ENCODE data around the gene PFAS.

PFAS gene

GRCh38 chr17:8268550-8269298 is 19.6 kb downstream of the PFAS start:
- no peak overlapping the region for H3K4me3 ChIP-seq (ENCODE audit: low read length in 2 of 2)
- H3K36me3 ChIP-seq (ENCODE audit: control insufficient read depth in 2 of 2, insufficient read depth in 2 of 2, low read length in 2 of 2), result peaks cover 18 to 29% of the 10 kb centered on the region in 2 donors
- H3K4me1 ChIP-seq (ENCODE audit: control insufficient read depth in 2 of 2, insufficient read depth in 2 of 2, low read length in 2 of 2), result no peaks in the 10 kb centered on the region
- H3K27ac ChIP-seq (ENCODE audit: low read depth in 2 of 2, low read length in 2 of 2), result no peak overlapping the region
- no peak overlapping the region for H3K9ac ChIP-seq (ENCODE audit: low read depth in 1 of 2, low read length in 2 of 2)
- no peaks in the 10 kb centered on the region for H3K9me3 ChIP-seq (ENCODE audit: control insufficient read depth in 2 of 2, low read length in 2 of 2)
- H3K27me3 ChIP-seq (ENCODE audit: control insufficient read depth in 2 of 2, insufficient read depth in 2 of 2, low read length in 2 of 2), result no peaks in the 10 kb centered on the region

DNA sequence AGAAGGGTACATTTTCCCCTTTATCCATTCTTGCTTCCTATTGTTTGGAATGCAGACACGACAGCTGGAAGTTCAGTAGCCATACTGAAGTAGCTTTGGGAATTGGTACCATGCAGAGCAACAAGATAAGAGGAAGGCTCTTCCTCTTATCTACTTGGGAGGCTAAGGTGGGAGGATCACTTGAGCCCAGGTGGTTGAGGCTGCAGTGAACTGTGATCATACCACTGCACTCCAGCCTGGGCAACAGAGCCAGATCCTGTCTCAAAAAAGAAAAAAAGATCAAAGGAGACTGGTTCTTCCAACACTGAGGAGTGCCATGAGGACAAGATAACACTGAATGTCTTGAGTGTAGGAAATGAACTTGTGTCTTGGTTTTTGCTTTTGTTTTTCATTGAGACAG is 23.3 kb downstream of the PFAS start:
- Histone ChIP-seq H3K9me3 (ENCODE audit: control insufficient read depth in 2 of 2, low read length in 2 of 2) (no peaks in the 10 kb centered on the region), H3K27me3 (ENCODE audit: control insufficient read depth in 2 of 2, insufficient read depth in 2 of 2, low read length in 2 of 2) (no peaks in the 10 kb centered on the region), H3K4me3 (ENCODE audit: low read length in 2 of 2) (no peak overlapping the region), H3K9ac (ENCODE audit: low read depth in 1 of 2, low read length in 2 of 2) (no peak overlapping the region), H3K27ac (ENCODE audit: low read depth in 2 of 2, low read length in 2 of 2) (no peak overlapping the region), H3K36me3 (ENCODE audit: control insufficient read depth in 2 of 2, insufficient read depth in 2 of 2, low read length in 2 of 2) (peaks cover 0 to 8% of the 10 kb centered on the region in 2 donors), H3K4me1 (ENCODE audit: control insufficient read depth in 2 of 2, insufficient read depth in 2 of 2, low read length in 2 of 2) (no peaks in the 10 kb centered on the region)

GRCh38 chr17:8273884-8274444 is 24.9 kb downstream of the PFAS start:
- peaks cover 0 to 4% of the 10 kb centered on the region in 2 donors for H3K36me3 ChIP-seq (ENCODE audit: control insufficient read depth in 2 of 2, insufficient read depth in 2 of 2, low read length in 2 of 2)
- H3K27ac ChIP-seq (ENCODE audit: low read depth in 2 of 2, low read length in 2 of 2), result no peak overlapping the region
- no peaks in the 10 kb centered on the region for H3K4me1 ChIP-seq (ENCODE audit: control insufficient read depth in 2 of 2, insufficient read depth in 2 of 2, low read length in 2 of 2)
- H3K4me3 ChIP-seq (ENCODE audit: low read length in 2 of 2), result no peak overlapping the region
- no peaks in the 10 kb centered on the region for H3K9me3 ChIP-seq (ENCODE audit: control insufficient read depth in 2 of 2, low read length in 2 of 2)
- no peaks in the 10 kb centered on the region for H3K27me3 ChIP-seq (ENCODE audit: control insufficient read depth in 2 of 2, insufficient read depth in 2 of 2, low read length in 2 of 2)
- H3K9ac ChIP-seq (ENCODE audit: low read depth in 1 of 2, low read length in 2 of 2), result no peak overlapping the region

DNA sequence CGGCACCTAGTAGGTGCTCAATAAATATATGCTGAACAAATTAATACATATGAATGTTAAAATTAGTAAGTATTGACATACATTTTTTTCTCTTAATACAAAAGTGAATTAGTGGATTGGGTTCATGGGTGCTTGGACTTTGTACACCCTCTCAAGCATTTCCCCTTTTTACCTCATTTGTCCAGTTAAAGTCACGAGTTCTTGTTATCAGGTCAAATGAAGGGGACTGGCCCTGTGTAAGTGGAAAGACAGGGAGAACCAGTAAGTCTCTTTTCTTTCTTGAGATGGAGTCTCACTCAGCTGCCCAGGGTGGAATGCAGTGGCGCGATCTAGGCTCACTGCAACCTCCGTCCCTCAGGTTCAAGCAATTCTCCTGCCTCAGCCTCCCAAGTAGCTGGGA is 25.7 kb downstream of the PFAS start:
- no peaks in the 10 kb centered on the region for H3K4me1 ChIP-seq (ENCODE audit: control insufficient read depth in 2 of 2, insufficient read depth in 2 of 2, low read length in 2 of 2)
- no peak overlapping the region for H3K9ac ChIP-seq (ENCODE audit: low read depth in 1 of 2, low read length in 2 of 2)
- no peaks in the 10 kb centered on the region for H3K36me3 ChIP-seq (ENCODE audit: control insufficient read depth in 2 of 2, insufficient read depth in 2 of 2, low read length in 2 of 2)
- H3K9me3 ChIP-seq (ENCODE audit: control insufficient read depth in 2 of 2, low read length in 2 of 2), result no peaks in the 10 kb centered on the region
- no peak overlapping the region for H3K4me3 ChIP-seq (ENCODE audit: low read length in 2 of 2)
- no peaks in the 10 kb centered on the region for H3K27me3 ChIP-seq (ENCODE audit: control insufficient read depth in 2 of 2, insufficient read depth in 2 of 2, low read length in 2 of 2)
- no peak overlapping the region for H3K27ac ChIP-seq (ENCODE audit: low read depth in 2 of 2, low read length in 2 of 2)

DNA sequence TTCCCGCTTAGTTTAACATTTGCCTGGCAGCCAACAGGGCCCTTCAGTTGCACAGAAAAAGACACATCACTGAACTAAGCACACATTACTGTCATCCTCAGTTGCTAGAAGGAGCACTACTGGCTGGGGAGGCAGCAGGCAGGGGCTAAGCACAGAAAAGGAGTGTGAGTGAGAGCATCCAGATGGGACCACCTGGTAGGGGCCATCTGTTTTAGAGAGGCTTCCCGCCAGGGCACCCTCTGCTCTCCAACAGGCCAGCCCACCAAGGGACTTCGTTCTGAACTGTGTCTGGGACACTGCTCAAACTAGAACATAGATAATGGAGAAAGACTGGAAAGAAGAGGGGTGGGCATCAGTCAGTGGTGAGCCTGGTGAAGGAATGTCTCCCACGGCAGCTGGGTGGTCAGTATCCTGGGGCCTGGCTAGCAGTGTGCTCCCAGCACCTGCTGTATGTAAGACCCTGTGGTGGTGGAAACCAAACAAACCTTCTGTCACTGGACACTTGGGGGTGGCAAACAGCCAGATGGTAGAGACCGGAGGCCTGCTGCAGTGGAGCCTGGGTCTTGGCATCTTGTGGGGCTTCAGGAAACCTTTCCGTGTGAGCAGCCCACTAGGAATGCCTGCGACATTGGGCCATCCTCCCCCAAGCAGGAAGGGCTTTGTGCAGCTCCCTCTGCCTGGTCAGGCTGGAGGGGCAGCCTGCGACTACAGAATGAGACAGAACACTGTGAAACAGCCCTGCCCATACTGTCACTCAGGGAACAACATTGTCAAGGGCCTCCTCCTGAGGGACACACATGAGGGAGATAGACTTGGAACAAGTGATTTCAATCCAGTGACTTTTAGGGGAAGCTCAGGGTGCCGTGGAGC is 26.6 kb downstream of the PFAS start:
- no peaks in the 10 kb centered on the region for H3K36me3 ChIP-seq (ENCODE audit: control insufficient read depth in 2 of 2, insufficient read depth in 2 of 2, low read length in 2 of 2)
- no peaks in the 10 kb centered on the region for H3K4me1 ChIP-seq (ENCODE audit: control insufficient read depth in 2 of 2, insufficient read depth in 2 of 2, low read length in 2 of 2)
- H3K9ac ChIP-seq (ENCODE audit: low read depth in 1 of 2, low read length in 2 of 2), result no peak overlapping the region
- H3K27ac ChIP-seq (ENCODE audit: low read depth in 2 of 2, low read length in 2 of 2), result no peak overlapping the region
- H3K4me3 ChIP-seq (ENCODE audit: low read length in 2 of 2), result no peak overlapping the region
- no peaks in the 10 kb centered on the region for H3K9me3 ChIP-seq (ENCODE audit: control insufficient read depth in 2 of 2, low read length in 2 of 2)
- no peaks in the 10 kb centered on the region for H3K27me3 ChIP-seq (ENCODE audit: control insufficient read depth in 2 of 2, insufficient read depth in 2 of 2, low read length in 2 of 2)

DNA sequence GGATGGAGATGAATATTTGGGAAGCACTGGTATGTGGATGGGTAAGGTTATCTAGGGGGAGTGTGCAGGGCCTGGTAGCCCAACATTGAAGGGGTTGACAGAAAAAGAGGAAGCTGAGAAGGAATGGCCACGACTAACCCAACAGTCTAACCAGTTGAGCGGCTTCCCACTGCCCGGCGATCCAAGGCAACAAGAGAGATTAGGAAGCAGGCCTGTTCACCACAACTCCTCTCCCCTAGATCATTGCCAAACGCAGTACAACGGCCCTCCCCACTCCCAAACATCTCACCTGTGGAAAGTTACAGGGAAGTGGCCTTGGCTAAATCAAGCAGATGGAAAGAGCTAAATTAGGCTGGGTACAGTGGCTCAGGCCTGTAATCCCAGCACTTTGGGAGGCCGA is 28.2 kb downstream of the PFAS start:
- Histone ChIP-seq H3K27ac (ENCODE audit: low read depth in 2 of 2, low read length in 2 of 2) (no peak overlapping the region), H3K4me1 (ENCODE audit: control insufficient read depth in 2 of 2, insufficient read depth in 2 of 2, low read length in 2 of 2) (no peaks in the 10 kb centered on the region), H3K9me3 (ENCODE audit: control insufficient read depth in 2 of 2, low read length in 2 of 2) (no peaks in the 10 kb centered on the region)

DNA sequence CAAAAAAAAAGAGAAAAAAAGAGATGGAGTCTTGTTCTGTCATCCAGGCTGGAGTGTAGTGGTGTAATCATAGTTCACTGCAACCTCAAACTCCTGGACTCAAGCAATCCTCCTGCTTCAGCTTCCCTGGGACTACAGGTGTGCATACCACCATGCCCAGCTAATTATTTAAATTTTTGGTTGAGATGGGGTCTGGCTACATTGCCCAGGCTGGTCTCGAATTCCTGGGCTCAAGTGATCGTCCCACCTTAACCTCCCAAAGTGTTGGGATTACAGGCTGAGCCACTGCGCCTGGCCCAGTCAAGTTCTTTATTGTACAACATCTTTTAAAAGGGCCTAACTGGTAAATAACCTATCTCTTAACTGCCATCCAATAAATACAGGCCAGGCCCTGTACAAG is 33.3 kb downstream of the PFAS start:
- Histone ChIP-seq H3K27ac (ENCODE audit: low read depth in 2 of 2, low read length in 2 of 2) (no peak overlapping the region), H3K4me1 (ENCODE audit: control insufficient read depth in 2 of 2, insufficient read depth in 2 of 2, low read length in 2 of 2) (peaks cover 0 to 2% of the 10 kb centered on the region in 2 donors), H3K27me3 (ENCODE audit: control insufficient read depth in 2 of 2, insufficient read depth in 2 of 2, low read length in 2 of 2) (no peaks in the 10 kb centered on the region), H3K4me3 (ENCODE audit: low read length in 2 of 2) (no peak overlapping the region), H3K9ac (ENCODE audit: low read depth in 1 of 2, low read length in 2 of 2) (no peak overlapping the region), H3K36me3 (ENCODE audit: control insufficient read depth in 2 of 2, insufficient read depth in 2 of 2, low read length in 2 of 2) (no peaks in the 10 kb centered on the region), H3K9me3 (ENCODE audit: control insufficient read depth in 2 of 2, low read length in 2 of 2) (no peaks in the 10 kb centered on the region)

More for the DNA sequence above, 28.2 kb downstream of the PFAS start:
- Histone ChIP-seq H3K36me3 (ENCODE audit: control insufficient read depth in 2 of 2, insufficient read depth in 2 of 2, low read length in 2 of 2) (no peaks in the 10 kb centered on the region), H3K9ac (ENCODE audit: low read depth in 1 of 2, low read length in 2 of 2) (no peak overlapping the region), H3K27me3 (ENCODE audit: control insufficient read depth in 2 of 2, insufficient read depth in 2 of 2, low read length in 2 of 2) (no peaks in the 10 kb centered on the region), H3K4me3 (ENCODE audit: low read length in 2 of 2) (no peak overlapping the region)

GRCh38 chr17:8283356-8283755 is 34.3 kb downstream of the PFAS start:
- no peak overlapping the region for H3K9ac ChIP-seq (ENCODE audit: low read depth in 1 of 2, low read length in 2 of 2)
- H3K27ac ChIP-seq (ENCODE audit: low read depth in 2 of 2, low read length in 2 of 2), result no peak overlapping the region
- H3K4me3 ChIP-seq (ENCODE audit: low read length in 2 of 2), result no peak overlapping the region
- H3K36me3 ChIP-seq (ENCODE audit: control insufficient read depth in 2 of 2, insufficient read depth in 2 of 2, low read length in 2 of 2), result no peaks in the 10 kb centered on the region
- peaks cover 7% of the 10 kb centered on the region in 2 donors for H3K4me1 ChIP-seq (ENCODE audit: control insufficient read depth in 2 of 2, insufficient read depth in 2 of 2, low read length in 2 of 2)
- H3K27me3 ChIP-seq (ENCODE audit: control insufficient read depth in 2 of 2, insufficient read depth in 2 of 2, low read length in 2 of 2), result no peaks in the 10 kb centered on the region
- no peaks in the 10 kb centered on the region for H3K9me3 ChIP-seq (ENCODE audit: control insufficient read depth in 2 of 2, low read length in 2 of 2)

- H3K9ac ChIP-seq (ENCODE audit: low read depth in 1 of 2, low read length in 2 of 2), result no peak overlapping the region
Observed at GRCh38 chr17:8284126-8284525, 35.0 kb downstream of the PFAS start.

More at GRCh38 chr17:8284126-8284525, 35.0 kb downstream of the PFAS start:
- Histone ChIP-seq H3K27me3 (ENCODE audit: control insufficient read depth in 2 of 2, insufficient read depth in 2 of 2, low read length in 2 of 2) (no peaks in the 10 kb centered on the region), H3K36me3 (ENCODE audit: control insufficient read depth in 2 of 2, insufficient read depth in 2 of 2, low read length in 2 of 2) (no peaks in the 10 kb centered on the region), H3K27ac (ENCODE audit: low read depth in 2 of 2, low read length in 2 of 2) (no peak overlapping the region), H3K4me1 (ENCODE audit: control insufficient read depth in 2 of 2, insufficient read depth in 2 of 2, low read length in 2 of 2) (peaks cover 8 to 9% of the 10 kb centered on the region in 2 donors), H3K9me3 (ENCODE audit: control insufficient read depth in 2 of 2, low read length in 2 of 2) (no peaks in the 10 kb centered on the region), H3K4me3 (ENCODE audit: low read length in 2 of 2) (no peak overlapping the region)

Data from mucosa of rectum (tissue), 2 donors.